ENCODE results near the gene MAPKAP1.

GRCh38 chr9:125745018-125745417 lies 38.0 kb upstream of the MAPKAP1 start:
- TF ChIP-seq CTCF (IDR thresholded peaks at IDR 0.05; ENCODE audit: poor library complexity, severe bottlenecking) = no peak
- TF ChIP-seq POLR2AphosphoS5 (IDR thresholded peaks at IDR 0.05) = no peak
- TF ChIP-seq EZH2 (IDR thresholded peaks at IDR 0.05; ENCODE audit: borderline replicate concordance, insufficient read depth, low read length, poor library complexity, severe bottlenecking) = no peak
- TF ChIP-seq RAD21 (conservative IDR thresholded peaks at IDR 0.05) = no peak
- TF ChIP-seq EP300 (conservative IDR thresholded peaks at IDR 0.05; ENCODE audit: poor library complexity, severe bottlenecking) = no peak
- no peak for TF ChIP-seq MXI1 (conservative IDR thresholded peaks at IDR 0.05; ENCODE audit: poor library complexity, severe bottlenecking)
- TF ChIP-seq, protein P1, sequence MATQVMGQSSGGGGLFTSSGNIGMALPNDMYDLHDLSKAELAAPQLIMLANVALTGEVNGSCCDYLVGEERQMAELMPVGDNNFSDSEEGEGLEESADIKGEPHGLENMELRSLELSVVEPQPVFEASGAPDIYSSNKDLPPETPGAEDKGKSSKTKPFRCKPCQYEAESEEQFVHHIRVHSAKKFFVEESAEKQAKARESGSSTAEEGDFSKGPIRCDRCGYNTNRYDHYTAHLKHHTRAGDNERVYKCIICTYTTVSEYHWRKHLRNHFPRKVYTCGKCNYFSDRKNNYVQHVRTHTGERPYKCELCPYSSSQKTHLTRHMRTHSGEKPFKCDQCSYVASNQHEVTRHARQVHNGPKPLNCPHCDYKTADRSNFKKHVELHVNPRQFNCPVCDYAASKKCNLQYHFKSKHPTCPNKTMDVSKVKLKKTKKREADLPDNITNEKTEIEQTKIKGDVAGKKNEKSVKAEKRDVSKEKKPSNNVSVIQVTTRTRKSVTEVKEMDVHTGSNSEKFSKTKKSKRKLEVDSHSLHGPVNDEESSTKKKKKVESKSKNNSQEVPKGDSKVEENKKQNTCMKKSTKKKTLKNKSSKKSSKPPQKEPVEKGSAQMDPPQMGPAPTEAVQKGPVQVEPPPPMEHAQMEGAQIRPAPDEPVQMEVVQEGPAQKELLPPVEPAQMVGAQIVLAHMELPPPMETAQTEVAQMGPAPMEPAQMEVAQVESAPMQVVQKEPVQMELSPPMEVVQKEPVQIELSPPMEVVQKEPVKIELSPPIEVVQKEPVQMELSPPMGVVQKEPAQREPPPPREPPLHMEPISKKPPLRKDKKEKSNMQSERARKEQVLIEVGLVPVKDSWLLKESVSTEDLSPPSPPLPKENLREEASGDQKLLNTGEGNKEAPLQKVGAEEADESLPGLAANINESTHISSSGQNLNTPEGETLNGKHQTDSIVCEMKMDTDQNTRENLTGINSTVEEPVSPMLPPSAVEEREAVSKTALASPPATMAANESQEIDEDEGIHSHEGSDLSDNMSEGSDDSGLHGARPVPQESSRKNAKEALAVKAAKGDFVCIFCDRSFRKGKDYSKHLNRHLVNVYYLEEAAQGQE (IDR thresholded peaks at IDR 0.05; ENCODE audit: borderline replicate concordance) = no peak
- no peak for TF ChIP-seq TAF1 (IDR thresholded peaks at IDR 0.05; ENCODE audit: low read depth)
